Measurements from ENCODE around the gene SIGLEC7. TPM values are rescaled to one million over a fixed set of nuclear protein-coding genes. Genes with fewer than 3 reads are reported as not detected.

SIGLEC7 gene
- total RNA-seq: under 1 TPM in 1 of 2 donors, not detected in 1; 0.34 TPM

DNA sequence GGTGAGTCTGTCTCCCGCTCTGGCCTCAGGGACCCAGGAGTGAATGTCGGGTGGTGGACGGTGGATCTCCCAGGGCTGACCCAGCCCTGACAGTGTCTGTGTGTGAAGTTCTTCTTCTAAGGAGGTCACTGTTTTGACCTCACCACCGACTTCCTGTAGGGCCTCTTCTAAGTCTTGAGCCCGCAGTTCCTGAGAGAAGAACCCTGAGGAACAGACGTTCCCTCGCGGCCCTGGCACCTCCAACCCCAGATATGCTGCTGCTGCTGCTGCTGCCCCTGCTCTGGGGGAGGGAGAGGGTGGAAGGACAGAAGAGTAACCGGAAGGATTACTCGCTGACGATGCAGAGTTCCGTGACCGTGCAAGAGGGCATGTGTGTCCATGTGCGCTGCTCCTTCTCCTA, at the start of gene SIGLEC7:
Gene SIGLEC7, plus strand, starts transcription at position 183 of the 400 bp plus-strand sequence. Its CDS starts 69 bp downstream, at position 252.
- ATAC-seq (no peak), DNase-seq (ENCODE audit: low spot score in 2 of 2) (no peak)
- Mint-ChIP-seq H3K27ac (no peak within 1 kb of the TSS), H3K9me3 (no peaks in the 10 kb centered on the region), H3K36me3 (peaks cover 0 to 8% of the 10 kb centered on the region in 2 donors)

DNA sequence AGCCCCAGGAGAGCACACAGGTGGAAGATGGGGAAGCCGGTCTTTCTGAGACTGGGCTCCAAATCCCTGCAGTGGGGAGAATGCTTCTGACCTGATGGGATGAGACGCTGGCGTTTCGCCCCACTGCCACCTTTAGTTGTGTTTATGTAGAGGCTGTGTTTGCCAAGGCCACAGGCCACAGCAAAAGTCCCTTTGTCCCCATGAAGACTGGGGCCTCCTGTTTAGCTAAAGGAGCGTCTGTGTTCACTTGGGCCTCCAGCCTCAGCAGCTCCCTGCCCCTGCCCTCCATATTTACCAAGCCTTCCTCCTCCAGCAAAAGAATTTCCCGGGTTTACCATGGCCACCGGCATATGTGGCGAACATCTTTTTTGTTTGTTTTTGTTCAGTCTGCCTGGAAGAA, 49.0 kb upstream of the SIGLEC7 start:
- no peak for DNase-seq (ENCODE audit: low spot score in 2 of 2)
- Mint-ChIP-seq H3K9me3 (no peaks in the 10 kb centered on the region), H3K36me3 (peaks cover 6% of the 10 kb centered on the region in 2 donors), H3K27ac (peak overlapping the region in 1 of 2 donors; percentile 14)
- ATAC-seq: no peak

DNA sequence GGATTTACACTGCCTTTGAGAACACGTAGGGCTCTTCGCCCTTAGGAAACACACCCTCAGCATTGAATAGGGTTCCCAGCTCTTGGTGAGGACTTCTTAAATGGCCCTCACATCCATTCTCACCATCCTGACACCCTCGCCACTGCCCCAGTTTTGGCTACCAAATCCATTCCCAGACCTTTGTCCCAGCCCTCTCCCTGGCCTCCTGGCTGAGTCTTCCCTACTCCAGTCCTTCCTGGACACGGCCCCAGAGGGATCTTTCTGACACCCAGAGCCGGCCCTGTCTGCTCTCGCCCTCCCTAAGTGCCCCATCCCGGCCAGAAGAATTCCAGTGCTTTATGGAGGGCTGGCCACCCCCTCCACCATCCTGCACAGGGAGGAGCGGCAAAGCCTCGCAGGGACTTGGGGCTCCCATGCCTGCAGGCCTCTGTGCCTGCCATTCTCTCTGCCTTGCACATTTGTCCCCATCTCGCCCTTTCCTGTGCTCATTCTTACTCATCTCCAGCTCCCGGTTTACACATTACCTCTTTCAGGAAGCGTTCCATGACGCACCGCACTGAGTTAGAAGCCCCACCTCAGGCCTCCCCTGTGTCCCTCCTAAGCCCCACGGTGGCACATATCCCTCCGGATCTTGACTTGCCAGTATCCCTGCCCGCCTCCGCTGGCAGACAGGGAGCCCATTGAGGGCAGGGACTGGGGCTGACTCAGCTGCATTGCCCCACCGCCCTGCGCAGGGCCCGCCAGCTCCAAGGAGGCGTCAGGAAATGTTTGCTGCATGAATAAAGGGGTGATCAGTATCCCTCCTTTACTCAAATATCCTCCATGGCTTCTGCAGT, 48.4 kb upstream of the SIGLEC7 start:
- H3K27ac Mint-ChIP-seq: peak overlapping the region in 1 of 2 donors; percentile 14
- H3K36me3 Mint-ChIP-seq: peaks cover 6% of the 10 kb centered on the region in 2 donors
- DNase-seq (ENCODE audit: low spot score in 2 of 2) (no peak), ATAC-seq (no peak)
- H3K9me3 Mint-ChIP-seq: no peaks in the 10 kb centered on the region

DNA sequence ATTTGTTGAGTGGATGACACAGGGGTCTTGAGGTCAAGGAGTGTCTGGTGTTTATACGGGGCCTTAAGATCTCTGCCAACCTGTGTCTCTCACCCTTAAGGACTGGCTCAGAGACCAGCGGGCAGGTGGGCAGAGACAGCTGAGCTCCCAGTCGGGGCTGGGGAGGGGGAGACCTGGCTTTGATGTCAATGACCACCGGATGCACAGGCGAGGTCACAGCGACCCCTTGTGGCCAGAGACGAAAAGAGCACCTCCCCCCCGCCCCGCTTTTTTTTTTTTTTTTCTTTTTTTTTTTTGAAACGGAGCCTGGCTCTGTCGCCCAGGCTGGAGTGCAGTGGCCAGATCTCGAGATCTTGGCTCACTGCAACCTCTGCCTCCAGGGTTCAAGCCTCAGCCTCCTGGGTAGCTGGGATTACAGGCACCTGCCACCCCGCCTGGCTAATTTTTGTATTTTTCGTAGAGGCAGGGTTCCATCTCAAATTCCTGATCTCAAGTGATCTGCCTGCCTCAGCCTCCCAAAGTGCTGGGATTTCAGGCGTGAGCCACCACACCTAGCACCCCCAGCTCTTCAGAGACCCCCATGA, 47.3 kb upstream of the SIGLEC7 start:
- DNase-seq (ENCODE audit: low spot score in 2 of 2): peak in 1 of 2 donors; percentile 61
- ATAC-seq: no peak
- peaks cover 6% of the 10 kb centered on the region in 2 donors for H3K36me3 Mint-ChIP-seq
- peak overlapping the region in 1 of 2 donors; percentile 14 for H3K27ac Mint-ChIP-seq
- H3K9me3 Mint-ChIP-seq: no peaks in the 10 kb centered on the region

DNA sequence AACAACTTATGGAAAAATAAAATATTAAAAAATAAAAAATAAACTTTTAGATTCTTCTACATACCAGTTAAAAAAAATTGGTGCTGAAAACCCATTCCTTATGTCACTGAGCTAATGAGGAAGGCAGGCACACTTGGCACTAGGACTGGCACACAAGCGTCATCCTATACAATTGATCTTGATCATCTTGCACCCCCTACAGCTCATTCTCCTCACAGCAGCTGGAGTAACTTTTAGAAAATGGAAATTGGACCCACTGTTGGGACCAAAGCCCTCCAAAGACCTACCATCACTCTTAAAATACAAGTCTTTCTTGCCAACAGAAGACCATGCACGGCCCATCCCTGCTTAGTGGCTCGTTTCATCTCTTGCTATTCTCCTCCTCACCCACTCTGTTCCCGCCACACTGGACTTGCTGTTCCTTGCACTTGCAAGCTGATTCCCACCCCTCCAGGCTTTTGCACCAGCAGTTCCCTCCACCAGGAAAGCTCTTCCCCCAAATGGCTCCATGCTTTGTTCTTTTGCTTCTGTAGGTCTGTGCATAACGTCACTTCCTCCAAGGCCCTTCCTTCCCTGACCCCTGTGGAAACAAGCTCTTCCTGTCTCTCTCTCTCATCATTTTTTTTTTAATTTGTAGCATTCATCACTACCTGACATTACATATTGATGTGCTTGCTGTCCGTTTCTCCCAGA, 45.5 kb upstream of the SIGLEC7 start:
- no peaks in the 10 kb centered on the region for H3K9me3 Mint-ChIP-seq
- no peak for ATAC-seq

DNA sequence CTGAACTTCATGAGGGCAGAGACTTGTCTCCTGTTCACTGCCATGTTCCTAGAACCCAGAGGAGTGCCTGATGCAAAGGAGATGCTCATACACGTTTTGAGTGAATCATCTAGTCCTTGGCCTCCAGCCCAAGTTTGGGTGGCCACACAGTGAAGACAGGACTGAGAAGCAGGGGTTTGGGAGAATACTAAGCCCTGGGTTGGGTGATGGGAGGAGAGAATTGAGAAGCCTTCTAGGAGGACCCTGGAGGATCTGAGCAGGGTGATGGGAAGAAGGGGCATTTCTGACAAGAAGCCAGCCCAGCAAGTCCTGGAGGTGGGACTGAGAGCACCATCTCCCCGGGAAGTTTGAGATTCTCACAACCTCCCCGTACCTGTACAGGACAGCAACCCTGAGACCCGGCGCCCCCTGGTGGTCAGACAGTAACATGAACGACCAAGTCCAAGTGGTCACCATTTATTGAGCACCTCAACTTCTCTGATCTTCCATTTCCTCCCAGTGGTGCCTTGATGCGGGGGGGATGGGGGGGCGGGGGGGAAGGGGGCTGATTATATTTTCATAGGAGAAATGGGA, 44.8 kb upstream of the SIGLEC7 start:
- H3K36me3 Mint-ChIP-seq: peaks cover 6% of the 10 kb centered on the region in 2 donors
- H3K9me3 Mint-ChIP-seq: no peaks in the 10 kb centered on the region
- H3K27ac Mint-ChIP-seq: peak overlapping the region; percentile 9 to 10
- DNase-seq (ENCODE audit: low spot score in 2 of 2) (peak in 1 of 2 donors; percentile 79), ATAC-seq (peak; percentile 64 to 72)

More for the DNA sequence above, 45.5 kb upstream of the SIGLEC7 start:
- Mint-ChIP-seq H3K36me3 (peaks cover 6% of the 10 kb centered on the region in 2 donors), H3K27ac (peak overlapping the region; percentile 9 to 10)
- no peak for DNase-seq (ENCODE audit: low spot score in 2 of 2)

DNA sequence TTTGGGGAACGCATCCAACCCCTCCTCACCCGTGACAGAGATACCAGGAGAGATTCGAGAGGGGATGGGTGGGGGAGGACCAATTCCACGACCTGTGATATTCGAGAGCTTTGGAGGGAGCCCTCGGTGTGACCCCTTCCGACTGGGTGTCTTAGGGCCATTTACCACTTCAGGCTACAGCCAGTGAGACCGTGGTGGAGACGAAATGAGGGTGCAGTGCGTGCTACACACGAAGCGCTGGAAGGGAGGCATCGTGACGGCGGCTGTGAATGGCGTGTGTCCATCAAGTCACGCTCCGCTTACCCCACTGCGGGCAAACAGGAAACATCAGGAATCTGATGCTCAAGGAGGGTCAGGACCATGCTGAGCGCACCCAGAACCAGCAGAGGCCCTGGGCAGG, 44.3 kb upstream of the SIGLEC7 start:
- H3K27ac Mint-ChIP-seq: no peak overlapping the region
- no peak for ATAC-seq
- H3K9me3 Mint-ChIP-seq: no peaks in the 10 kb centered on the region
- H3K36me3 Mint-ChIP-seq: peaks cover 6 to 10% of the 10 kb centered on the region in 2 donors
- no peak for DNase-seq (ENCODE audit: low spot score in 2 of 2)

DNA sequence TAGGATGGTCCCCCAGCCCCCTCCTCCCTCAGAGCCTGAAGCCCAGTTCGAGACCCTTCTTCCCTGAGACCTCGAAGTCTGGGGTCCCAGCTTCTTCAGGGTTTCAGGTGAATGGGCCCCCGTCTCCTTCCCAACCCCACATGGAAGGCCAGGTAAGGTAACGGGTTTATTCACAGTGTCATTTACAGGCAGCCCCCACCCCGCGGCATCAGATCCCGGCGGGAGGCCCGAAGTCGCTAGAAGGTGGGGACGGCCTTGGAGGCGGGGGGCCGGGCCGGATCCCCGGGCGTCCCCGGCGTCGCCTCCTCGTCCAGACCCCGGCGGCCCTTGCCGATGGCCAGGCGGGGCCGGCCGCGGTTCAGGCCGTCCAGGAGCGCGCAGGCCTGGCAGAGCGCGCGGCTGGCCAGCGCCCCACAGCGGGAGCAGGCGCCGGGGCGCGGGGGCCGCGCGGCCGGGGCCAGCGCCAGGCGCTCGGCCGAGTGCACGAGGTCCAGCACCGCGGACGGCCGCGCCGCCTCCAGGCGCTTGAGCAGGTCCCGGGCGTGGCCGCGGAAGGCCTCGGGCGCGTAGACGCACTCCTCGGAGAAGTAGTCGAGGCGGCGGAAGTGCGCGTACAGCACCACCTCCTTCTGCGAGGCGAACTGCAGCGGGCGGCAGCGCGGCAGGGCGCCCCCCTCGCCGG, 43.6 kb upstream of the SIGLEC7 start:
- no peaks in the 10 kb centered on the region for H3K9me3 Mint-ChIP-seq
- ATAC-seq: peak; percentile 60 to 73
- H3K27ac Mint-ChIP-seq: no peak overlapping the region
- peaks cover 6 to 12% of the 10 kb centered on the region in 2 donors for H3K36me3 Mint-ChIP-seq
- no peak for DNase-seq (ENCODE audit: low spot score in 2 of 2)

DNA sequence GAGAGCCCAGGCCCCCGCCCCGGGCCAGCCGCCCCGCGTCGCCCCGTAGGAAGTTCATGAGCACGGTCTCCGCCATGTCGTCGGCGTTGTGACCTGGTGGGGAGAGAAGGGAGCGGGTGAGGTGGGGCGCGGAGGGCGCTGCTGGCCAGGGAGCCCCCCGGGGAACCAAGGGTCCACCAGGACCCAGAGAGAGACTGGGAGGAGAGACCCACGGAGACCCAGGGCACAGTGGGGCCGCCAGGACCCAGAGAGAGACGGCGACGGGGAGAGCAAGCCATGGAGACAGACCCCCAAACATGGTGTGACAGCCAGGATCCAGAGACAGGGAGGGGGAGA, 43.1 kb upstream of the SIGLEC7 start:
- Mint-ChIP-seq H3K9me3 (no peaks in the 10 kb centered on the region), H3K36me3 (peaks cover 6 to 12% of the 10 kb centered on the region in 2 donors), H3K27ac (peak overlapping the region in 1 of 2 donors; percentile 74)
- ATAC-seq: no peak
- DNase-seq (ENCODE audit: low spot score in 2 of 2): no peak

DNA sequence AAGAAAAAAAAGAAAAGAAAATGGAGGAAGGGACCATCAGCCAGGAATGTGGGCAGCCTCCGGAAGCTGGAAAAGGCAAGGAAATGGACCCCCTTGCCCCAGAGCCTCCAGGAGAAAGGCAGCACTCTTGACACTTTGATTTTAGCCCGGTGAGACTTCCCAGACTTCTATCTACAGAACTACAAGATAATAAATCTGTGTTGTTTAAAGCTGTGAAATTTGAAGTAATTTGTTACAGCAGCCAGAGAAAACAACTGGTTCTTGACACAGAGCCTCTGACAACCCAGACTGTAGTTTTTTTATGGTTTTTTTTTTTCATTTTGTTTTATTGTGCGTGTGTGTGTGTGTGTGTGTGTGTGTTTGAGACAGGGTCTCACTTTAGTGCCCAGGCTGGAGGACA, 41.5 kb upstream of the SIGLEC7 start:
- H3K36me3 Mint-ChIP-seq: peaks cover 6 to 12% of the 10 kb centered on the region in 2 donors
- peak overlapping the region in 1 of 2 donors; percentile 87 for H3K27ac Mint-ChIP-seq
- ATAC-seq (no peak), DNase-seq (ENCODE audit: low spot score in 2 of 2) (no peak)
- no peaks in the 10 kb centered on the region for H3K9me3 Mint-ChIP-seq

DNA sequence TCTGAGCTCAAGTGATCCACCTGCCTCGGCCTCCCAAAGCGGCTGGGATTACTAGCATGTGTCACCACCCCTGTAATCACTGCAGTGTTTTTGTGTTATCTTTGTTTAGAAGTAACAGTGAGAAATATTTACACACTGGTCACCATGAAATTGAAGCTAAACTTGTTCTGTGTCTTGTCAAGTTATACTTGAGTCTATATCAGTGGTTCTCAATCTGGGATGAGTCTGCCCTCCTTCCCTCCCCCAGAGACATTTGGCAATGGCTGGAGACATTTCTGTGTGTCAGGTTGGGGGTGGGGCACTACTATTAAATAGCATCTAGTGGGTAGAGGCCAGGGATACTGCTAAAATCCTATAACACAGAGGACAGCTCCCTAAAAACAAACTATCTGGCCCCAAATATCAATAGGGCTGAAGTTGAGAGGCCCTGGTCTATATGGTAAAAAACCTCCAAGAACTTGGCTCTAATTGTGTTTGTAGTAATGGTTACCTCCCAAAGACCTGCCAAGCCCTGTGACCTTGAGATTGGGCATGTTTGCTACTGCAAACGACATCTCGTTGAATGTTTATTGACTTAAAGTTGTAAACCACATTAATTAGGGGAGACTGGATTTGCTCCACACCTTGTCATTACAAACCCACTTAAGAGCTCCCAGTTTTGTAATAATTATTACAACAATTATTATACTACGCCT, 40.8 kb upstream of the SIGLEC7 start:
- DNase-seq (ENCODE audit: low spot score in 2 of 2): no peak
- peak overlapping the region in 1 of 2 donors; percentile 65 for H3K27ac Mint-ChIP-seq
- H3K36me3 Mint-ChIP-seq: peaks cover 6 to 12% of the 10 kb centered on the region in 2 donors

DNA sequence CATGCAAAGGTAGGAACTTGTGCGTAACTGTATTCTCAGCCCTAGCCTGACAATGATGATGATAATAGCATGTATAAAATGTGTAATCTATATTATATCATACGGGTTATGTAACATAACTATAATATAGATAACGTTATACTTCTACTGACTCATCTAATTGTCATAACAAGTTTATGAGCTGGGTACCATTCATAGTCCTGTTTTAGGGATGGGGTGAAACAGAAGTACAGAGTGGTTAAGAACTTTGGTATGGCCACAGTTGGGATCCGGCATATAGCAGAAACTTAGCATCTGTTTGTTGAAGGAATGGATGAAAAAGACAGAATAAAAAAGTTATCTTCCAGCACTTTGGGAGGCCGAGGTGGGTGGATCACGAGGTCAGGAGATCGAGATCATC, 39.1 kb upstream of the SIGLEC7 start:
- DNase-seq (ENCODE audit: low spot score in 2 of 2) (no peak), ATAC-seq (no peak)
- Mint-ChIP-seq H3K27ac (peak overlapping the region in 1 of 2 donors; percentile 32), H3K36me3 (peaks cover 12 to 16% of the 10 kb centered on the region in 2 donors), H3K9me3 (no peaks in the 10 kb centered on the region)

More for the DNA sequence above, 40.8 kb upstream of the SIGLEC7 start:
- no peaks in the 10 kb centered on the region for H3K9me3 Mint-ChIP-seq
- ATAC-seq: no peak

DNA sequence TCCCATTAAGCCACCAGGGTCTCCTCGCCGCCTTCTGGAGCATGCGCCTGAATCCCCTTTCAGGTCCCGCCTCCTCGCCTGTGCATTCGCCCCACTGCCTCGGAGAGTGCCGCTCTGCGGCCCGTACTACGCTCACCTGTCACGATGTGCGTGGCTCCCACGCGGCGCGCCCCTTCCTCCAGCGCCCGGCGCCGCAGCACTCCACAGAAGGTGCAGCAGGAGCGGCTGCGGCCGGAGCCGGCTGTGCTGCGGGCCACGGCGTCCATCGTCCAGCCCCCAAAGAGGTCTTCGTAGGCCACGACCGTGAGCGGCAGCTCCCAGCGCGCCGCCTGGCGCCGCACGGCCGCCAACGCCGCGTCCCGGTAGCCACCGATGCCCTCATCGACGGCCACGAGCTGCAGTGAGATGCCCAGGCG, 38.2 kb upstream of the SIGLEC7 start:
- ATAC-seq (no peak), DNase-seq (ENCODE audit: low spot score in 2 of 2) (no peak)
- H3K27ac Mint-ChIP-seq: peak overlapping the region in 1 of 2 donors; percentile 27
- peaks cover 12 to 16% of the 10 kb centered on the region in 2 donors for H3K36me3 Mint-ChIP-seq
- H3K9me3 Mint-ChIP-seq: no peaks in the 10 kb centered on the region

DNA sequence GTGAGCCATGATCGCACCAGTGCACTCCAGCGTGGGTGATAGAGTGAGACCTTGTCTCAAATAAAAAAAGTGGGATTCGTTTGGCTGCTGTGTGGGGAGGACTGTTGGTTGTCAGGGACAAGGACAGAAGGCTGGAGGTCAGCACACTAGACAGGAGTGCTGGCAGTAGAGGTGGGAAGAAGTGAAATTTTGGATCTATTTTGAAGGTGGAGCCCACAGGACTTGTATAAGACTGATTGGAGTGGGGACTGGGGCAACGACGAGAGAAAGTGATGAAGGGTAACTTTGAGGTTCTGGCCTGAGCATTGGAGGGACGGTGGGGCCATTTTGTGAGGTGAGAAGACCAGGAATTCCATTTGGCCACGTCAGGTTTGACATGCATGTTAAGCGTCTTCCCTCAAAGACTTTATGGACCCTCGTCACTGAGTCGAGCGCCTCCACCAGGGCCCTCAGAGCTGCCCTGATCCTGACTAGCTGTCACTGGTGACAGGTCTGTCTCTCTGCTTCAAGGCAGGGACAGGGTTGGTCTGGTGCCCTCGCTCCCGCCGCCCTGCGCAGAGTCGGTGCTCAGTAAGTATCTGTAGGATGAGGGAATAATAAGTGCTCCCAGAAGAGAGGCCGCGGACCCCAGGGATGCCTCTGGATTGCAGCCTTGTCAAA, 34.6 kb upstream of the SIGLEC7 start:
- Mint-ChIP-seq H3K27ac (peak overlapping the region; percentile 91 to 97), H3K36me3 (peaks cover 12 to 14% of the 10 kb centered on the region in 2 donors), H3K9me3 (no peaks in the 10 kb centered on the region)
- ATAC-seq: peak in 1 of 2 donors; percentile 5
- DNase-seq (ENCODE audit: low spot score in 2 of 2): peak in 1 of 2 donors; percentile 29

DNA sequence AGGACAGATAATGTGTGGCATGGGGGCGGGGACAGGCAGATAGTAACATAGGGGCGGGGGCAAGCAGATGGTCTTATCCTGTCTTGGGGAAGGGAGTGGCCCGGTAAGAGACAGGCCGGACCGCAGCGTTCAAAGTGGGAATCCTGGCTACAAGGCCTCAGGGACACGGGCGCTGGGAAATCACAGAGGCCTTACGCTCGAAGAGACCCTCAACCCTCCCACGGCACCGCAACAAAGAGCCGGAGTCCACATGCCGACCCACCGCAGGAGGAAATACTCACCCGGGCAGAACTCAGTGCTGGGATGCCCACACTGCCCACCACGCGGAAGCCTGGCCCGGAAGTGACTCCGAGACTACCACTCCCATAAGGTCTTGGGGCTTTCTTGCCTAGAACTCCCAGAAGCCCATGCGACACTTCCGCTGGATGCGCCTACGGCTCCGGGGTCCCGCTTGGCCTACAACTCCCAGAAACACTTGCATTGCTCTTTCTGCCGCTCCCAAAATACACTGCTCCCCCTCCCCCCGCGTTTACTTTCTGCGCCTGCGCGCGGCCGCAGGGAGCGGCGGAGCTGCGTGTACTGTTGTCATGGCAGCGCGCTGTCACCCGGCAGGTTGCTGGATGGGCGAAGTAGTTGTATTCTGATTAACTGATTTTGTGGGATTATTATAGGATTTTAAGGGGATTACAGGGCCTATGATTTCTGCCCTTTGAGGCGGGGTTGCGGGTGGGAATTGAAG, 33.9 kb upstream of the SIGLEC7 start, which contains the start of gene CTU1:
Gene CTU1, minus strand, starts transcription at position 344 of the 739 bp plus-strand sequence. CDS start 3,840 bp downstream, outside the sequence.
- no peaks in the 10 kb centered on the region for H3K9me3 Mint-ChIP-seq
- peak; percentile 98 to 99 for ATAC-seq

More for the DNA sequence above, 33.9 kb upstream of the SIGLEC7 start, which contains the start of gene CTU1:
- DNase-seq (ENCODE audit: low spot score in 2 of 2): peak; percentile 95 to 98
- Mint-ChIP-seq H3K27ac (peak within 1 kb of the TSS; percentile 91 to 97), H3K36me3 (peaks cover 9 to 12% of the 10 kb centered on the region in 2 donors)
